Thyroid gland (tissue), 4 donors: ENCODE measurements around the gene DSG2. TPM values are rescaled to one million over a fixed set of nuclear protein-coding genes. Genes with fewer than 3 reads are reported as not detected.

Experiments
- DNase-seq, 2 donors: peaks; one replicate each; pipeline ENCODE4 v3.0.0-alpha.2; 2019
- H3K27ac ChIP-seq, 3 donors: fragments of 200-600 bp; sonication (generic); 1 replicate in 2 of 3; 2 replicates in 1 of 3; pipeline ENCODE4 v1.5.1; 2016 to 2019; ENCODE audit warnings: mild to moderate bottlenecking in 1 of 3, moderate library complexity in 1 of 3
- H3K27me3 ChIP-seq: fragments of 200-600 bp; sonication (generic); one replicate; pipeline ENCODE4 v1.5.1; 2019
- H3K36me3 ChIP-seq, 2 donors: fragments of 200-600 bp; sonication (generic); one replicate each; pipeline ENCODE4 v1.5.1; 2016 to 2019
- H3K4me1 ChIP-seq, 2 donors: fragments of 200-600 bp; sonication (generic); one replicate each; pipeline ENCODE4 v1.5.1; 2017 to 2019
- H3K4me3 ChIP-seq, 3 donors: fragments of 200-600 bp; sonication (generic); replicated peaks in 1 of 3; 1 replicate in 2 of 3; 2 replicates in 1 of 3; pipeline ENCODE4 v1.5.1; 2016; ENCODE audit warnings: mild to moderate bottlenecking in 1 of 3
- H3K9me3 ChIP-seq: fragments of 200-600 bp; sonication (generic); one replicate; pipeline ENCODE4 v1.5.1; 2017
- POLR2A ChIP-seq, 2 donors: fragments of 450-650 bp; IDR thresholded peaks; one replicate each; pipeline ENCODE4 v1.6.1; 2017; ENCODE audit warnings: antibody characterized with exemption in 2 of 2, mild to moderate bottlenecking in 2 of 2, moderate library complexity in 1 of 2
- WGBS, 2 donors: methylation state at CpG; one replicate each; pipeline ENCODE4 v1.1.5; 2017; 5-methylcytosine and 5-hydroxymethylcytosine counted together
- intact Hi-C: fragments of 100-400 bp; cut with DNase I; formaldehyde crosslinking; loops from one replicate; pipeline ENCODE4 v1.15.1; 2023
- total RNA-seq, 4 donors: library from RNA; depleted of rRNA; stranded (reverse); fragments of >200 nt; gene quantifications; one replicate each; pipeline ENCODE4 v1.2.3, GENCODE V29; 2016
- TF ChIP-seq, protein P1 (sequence below), 6 experiments: fragments of 200-600 bp in 3 of 6; fragments of 450-650 bp in 3 of 6; sonication (generic) in 3 of 6; IDR thresholded peaks; one replicate each; pipeline ENCODE4 v1.5.1; 2016 to 2019; ENCODE audit warnings: antibody characterized with exemption in 6 of 6, mild to moderate bottlenecking in 2 of 6, inconsistent platforms in 1 of 6, moderate library complexity in 1 of 6

The DSG2 gene
- total RNA-seq: 10 to 100 TPM; 47.7 to 66.0 (median 56.4) TPM

DNA sequence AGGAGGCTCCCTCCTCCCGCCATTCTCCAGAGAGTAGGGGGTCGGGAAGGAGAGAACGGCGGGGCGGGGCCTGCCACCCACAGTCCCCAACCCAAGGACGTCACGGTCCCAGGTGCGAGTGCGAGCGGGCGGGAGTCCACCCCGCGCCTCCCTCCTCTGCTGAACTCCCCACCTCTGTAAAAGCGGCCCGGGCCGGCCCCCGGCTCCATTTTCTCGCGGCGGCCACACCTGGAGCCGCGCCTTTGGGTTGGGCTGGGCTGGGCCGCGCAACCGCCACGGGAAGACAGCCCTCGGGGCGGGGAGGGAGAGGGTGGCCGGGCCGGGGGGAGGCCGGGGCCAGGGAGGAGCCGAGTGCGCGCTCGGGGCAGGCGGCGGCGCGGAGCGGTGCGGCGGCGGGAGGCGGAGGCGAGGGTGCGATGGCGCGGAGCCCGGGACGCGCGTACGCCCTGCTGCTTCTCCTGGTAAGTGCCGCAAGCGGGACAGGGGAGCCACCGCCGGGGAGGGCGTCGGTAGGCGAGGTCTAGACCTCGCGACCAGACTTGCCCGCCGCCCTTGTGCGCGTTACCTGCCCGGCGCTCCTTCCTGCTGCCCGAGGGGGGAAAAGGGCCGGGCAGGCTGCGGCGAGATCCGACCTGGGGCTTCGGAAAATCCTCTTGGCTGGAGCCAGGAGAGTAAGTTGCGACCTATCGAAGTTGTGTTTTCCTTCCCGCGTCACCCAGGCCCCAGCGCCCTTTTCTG lies at the start of gene DSG2:
Gene DSG2 (plus strand): TSS at position 342 of the 738 bp plus-strand sequence. CDS start 75 bp downstream, at position 417.
- no peaks in the 10 kb centered on the region for H3K9me3 ChIP-seq
- peak within 1 kb of the TSS; percentile 72 to 85 (median 83) for H3K27ac ChIP-seq
- peak within 1 kb of the TSS; percentile 16 to 59 (median 51) for H3K4me3 ChIP-seq
- TF ChIP-seq, protein P1, sequence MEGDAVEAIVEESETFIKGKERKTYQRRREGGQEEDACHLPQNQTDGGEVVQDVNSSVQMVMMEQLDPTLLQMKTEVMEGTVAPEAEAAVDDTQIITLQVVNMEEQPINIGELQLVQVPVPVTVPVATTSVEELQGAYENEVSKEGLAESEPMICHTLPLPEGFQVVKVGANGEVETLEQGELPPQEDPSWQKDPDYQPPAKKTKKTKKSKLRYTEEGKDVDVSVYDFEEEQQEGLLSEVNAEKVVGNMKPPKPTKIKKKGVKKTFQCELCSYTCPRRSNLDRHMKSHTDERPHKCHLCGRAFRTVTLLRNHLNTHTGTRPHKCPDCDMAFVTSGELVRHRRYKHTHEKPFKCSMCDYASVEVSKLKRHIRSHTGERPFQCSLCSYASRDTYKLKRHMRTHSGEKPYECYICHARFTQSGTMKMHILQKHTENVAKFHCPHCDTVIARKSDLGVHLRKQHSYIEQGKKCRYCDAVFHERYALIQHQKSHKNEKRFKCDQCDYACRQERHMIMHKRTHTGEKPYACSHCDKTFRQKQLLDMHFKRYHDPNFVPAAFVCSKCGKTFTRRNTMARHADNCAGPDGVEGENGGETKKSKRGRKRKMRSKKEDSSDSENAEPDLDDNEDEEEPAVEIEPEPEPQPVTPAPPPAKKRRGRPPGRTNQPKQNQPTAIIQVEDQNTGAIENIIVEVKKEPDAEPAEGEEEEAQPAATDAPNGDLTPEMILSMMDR (IDR thresholded peaks at IDR 0.05): peak in 2 of 6 experiments; percentile 5
- peak in 1 of 2 donors; percentile 77 for TF ChIP-seq POLR2A (IDR thresholded peaks at IDR 0.05)
- H3K36me3 ChIP-seq: no peaks in the 10 kb centered on the region
- intact Hi-C loops: no loop called here
- peaks cover 0 to 9% of the 10 kb centered on the region in 2 donors for H3K4me1 ChIP-seq
- H3K27me3 ChIP-seq: no peaks in the 10 kb centered on the region
- WGBS, 2 donors: 1% methylated on average over 27 to 35 of the region's 79 CpGs
- DNase-seq: peak; percentile 87 to 91

- Histone ChIP-seq H3K9me3 (no peaks in the 10 kb centered on the region), H3K27me3 (no peaks in the 10 kb centered on the region), H3K4me3 (no peak overlapping the region), H3K36me3 (no peaks in the 10 kb centered on the region), H3K27ac (no peak overlapping the region), H3K4me1 (no peaks in the 10 kb centered on the region)
- DNase-seq: no peak
- TF ChIP-seq, protein P1 (IDR thresholded peaks at IDR 0.05): no peak
- no peak for TF ChIP-seq POLR2A (IDR thresholded peaks at IDR 0.05)
- intact Hi-C loops: no loop called here
Measured at GRCh38 chr18:31450409-31450808, 47.6 kb upstream of the DSG2 start.

DNA sequence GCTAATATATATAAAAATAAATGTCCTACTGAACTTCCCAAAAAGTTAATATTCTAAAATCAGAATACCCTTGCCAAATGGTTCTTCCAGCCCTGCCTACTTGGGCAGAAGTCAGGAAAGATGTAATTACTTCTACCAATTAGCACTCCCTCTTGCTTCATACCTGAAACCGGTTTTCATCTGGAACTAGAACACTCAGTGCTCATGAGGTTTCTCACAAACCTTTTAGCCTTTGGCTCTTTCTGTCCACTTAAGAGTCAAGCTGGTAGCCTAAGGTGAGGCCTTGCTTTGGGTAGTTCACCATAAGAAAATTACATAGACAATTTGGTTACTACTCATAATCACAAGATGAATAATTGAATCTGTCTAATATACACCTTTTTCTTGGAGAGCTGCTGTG lies 46.4 kb upstream of the DSG2 start:
- no peaks in the 10 kb centered on the region for H3K27me3 ChIP-seq
- DNase-seq: no peak
- H3K27ac ChIP-seq: no peak overlapping the region
- intact Hi-C loops: no loop called here
- no peaks in the 10 kb centered on the region for H3K9me3 ChIP-seq
- H3K36me3 ChIP-seq: no peaks in the 10 kb centered on the region
- WGBS, 2 donors: 76 to 89% methylated on average over 1 of the region's 1 CpG
- H3K4me1 ChIP-seq: no peaks in the 10 kb centered on the region
- no peak overlapping the region for H3K4me3 ChIP-seq
- TF ChIP-seq, protein P1 (IDR thresholded peaks at IDR 0.05): no peak
- no peak for TF ChIP-seq POLR2A (IDR thresholded peaks at IDR 0.05)

- intact Hi-C loops: no loop called here
- TF ChIP-seq, protein P1 (IDR thresholded peaks at IDR 0.05): no peak
- no peak for TF ChIP-seq POLR2A (IDR thresholded peaks at IDR 0.05)
- no peak for DNase-seq
Measured at GRCh38 chr18:31454066-31454708, 43.8 kb upstream of the DSG2 start.

DNA sequence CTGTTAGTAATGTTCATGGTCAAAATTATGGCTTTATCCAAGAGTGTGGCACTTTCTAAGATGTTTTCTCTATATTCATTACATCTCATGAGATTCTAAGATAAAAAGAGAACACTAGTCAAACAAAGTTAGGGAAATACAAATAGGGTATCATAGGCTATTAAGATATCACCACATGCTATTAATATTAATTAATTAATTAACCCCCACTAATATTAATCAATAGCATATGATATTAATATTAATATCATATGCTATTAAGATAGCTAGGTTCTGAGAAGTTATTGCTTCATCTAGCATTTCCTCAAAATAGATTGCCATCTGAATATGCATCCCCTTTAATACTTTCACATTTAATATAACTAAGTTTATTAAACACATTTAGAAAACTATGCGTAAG lies 28.3 kb upstream of the DSG2 start:
- intact Hi-C loops: no loop called here
- Histone ChIP-seq H3K27ac (no peak overlapping the region), H3K27me3 (no peaks in the 10 kb centered on the region), H3K9me3 (no peaks in the 10 kb centered on the region), H3K4me1 (no peaks in the 10 kb centered on the region), H3K36me3 (no peaks in the 10 kb centered on the region), H3K4me3 (no peak overlapping the region)
- 95 to 96% methylated on average over 1 of the region's 1 CpG for WGBS, 2 donors
- no peak for DNase-seq
- TF ChIP-seq, protein P1 (IDR thresholded peaks at IDR 0.05): no peak
- no peak for TF ChIP-seq POLR2A (IDR thresholded peaks at IDR 0.05)

More at GRCh38 chr18:31454066-31454708, 43.8 kb upstream of the DSG2 start:
- Histone ChIP-seq H3K27me3 (no peaks in the 10 kb centered on the region), H3K4me1 (no peaks in the 10 kb centered on the region), H3K36me3 (no peaks in the 10 kb centered on the region), H3K9me3 (no peaks in the 10 kb centered on the region), H3K4me3 (no peak overlapping the region), H3K27ac (no peak overlapping the region)
- WGBS, 2 donors: 80 to 95% methylated on average over 3 of the region's 3 CpGs
